ENCODE results near the gene SLC25A18.

DNA sequence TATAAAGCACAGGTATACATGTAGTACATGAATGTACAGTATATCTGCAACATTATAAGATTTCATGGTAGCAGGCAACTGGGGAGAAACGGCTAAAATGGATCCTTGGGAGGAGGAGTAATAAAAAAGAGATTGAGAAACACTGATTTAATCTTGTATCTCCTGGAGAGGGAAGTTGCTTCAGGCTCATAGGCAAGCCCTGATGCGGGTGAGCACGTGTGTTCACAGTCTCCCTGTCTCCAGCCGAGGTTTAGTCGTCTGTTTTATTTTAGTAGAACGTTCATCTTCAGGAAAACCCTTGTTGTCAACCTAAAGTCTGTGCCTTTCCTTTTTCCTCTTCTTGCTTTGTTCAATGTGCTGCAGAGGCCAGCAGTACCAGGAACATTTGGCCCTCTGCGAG is 21.8 kb upstream of the SLC25A18 start:
- TF ChIP-seq POLR2A (IDR thresholded peaks at IDR 0.05) (no peak), CTCF (IDR thresholded peaks at IDR 0.05) (no peak)
